ENCODE measurements around the gene VPS39. TPM values are rescaled to one million over a fixed set of nuclear protein-coding genes. Genes with fewer than 3 reads are reported as not detected.

The VPS39 gene
- total RNA-seq, 1 experiment from 2014 or later, result 27.6 TPM

DNA sequence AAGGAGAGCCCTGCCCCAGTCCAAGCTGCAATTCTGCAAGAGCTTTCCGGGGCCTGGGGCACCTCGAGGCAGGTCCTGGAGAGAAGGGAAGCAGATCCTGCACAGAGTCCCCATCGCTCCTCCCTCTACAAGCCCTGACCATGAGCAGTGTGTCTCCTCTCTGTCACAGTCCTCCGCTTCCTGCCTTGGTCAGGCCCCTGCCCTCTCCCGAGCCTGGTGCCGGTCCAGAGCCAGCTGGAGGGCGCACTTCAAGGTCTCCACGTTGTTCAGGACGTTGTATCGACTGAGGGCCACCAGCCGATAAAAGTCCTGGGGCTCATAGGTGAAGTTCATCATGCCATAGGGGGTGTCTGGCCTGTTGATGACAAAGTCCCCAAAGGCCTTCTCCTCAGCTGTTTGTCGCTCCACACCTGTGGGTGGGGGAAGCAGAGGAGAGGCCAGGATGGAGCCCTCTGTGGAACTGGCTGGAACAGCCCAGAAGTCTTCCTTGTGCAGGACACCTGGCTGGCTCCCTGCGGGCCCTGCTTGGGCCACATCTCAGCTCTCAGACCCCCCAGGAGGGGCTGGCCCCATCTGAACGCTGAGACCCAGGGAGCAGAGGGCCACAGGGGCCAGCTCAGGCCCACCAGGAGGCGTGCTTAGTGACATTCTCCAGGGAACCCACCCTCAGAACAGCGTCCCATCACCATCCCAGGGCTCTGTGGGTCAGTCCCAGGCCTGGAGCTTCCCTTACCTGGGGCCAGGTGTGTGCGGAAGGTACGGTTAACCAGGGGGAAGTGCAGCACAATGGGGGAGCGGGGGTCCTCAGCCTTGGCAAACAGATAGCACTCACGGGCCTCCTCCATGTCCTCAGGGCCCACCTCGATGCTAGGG, 66.1 kb downstream of the VPS39 start:
- no peaks in the 10 kb centered on the region for H3K4me1 ChIP-seq (replicated peaks)
- H3K36me3 ChIP-seq, result no peaks in the 10 kb centered on the region
- DNase-seq (ENCODE audit: low read depth in 1 of 2, low spot score in 2 of 2), result no peak
- no peaks in the 10 kb centered on the region for H3K9me3 ChIP-seq (replicated peaks)
- no peak overlapping the region for H3K4me3 ChIP-seq
- 0 out of 2 replicates have a peak, but pooled peaks cover 3% of the 10 kb centered on the region for H3K27me3 ChIP-seq (replicated peaks)
- H3K27ac ChIP-seq, result no peak overlapping the region

GRCh38 chr15:42141246-42141645, 66.9 kb downstream of the VPS39 start:
- Histone ChIP-seq H3K27me3 (replicated peaks) (0 out of 2 replicates have a peak, but pooled peaks cover 3% of the 10 kb centered on the region), H3K27ac (no peak overlapping the region), H3K4me3 (no peak overlapping the region), H3K9me3 (replicated peaks) (no peaks in the 10 kb centered on the region), H3K4me1 (replicated peaks) (no peaks in the 10 kb centered on the region), H3K36me3 (no peaks in the 10 kb centered on the region)
- DNase-seq (ENCODE audit: low read depth in 1 of 2, low spot score in 2 of 2), result no peak

GRCh38 chr15:42140383-42141070, 67.6 kb downstream of the VPS39 start:
- no peak overlapping the region for H3K27ac ChIP-seq
- no peaks in the 10 kb centered on the region for H3K36me3 ChIP-seq
- no peaks in the 10 kb centered on the region for H3K9me3 ChIP-seq (replicated peaks)
- no peak overlapping the region for H3K4me3 ChIP-seq
- no peaks in the 10 kb centered on the region for H3K4me1 ChIP-seq (replicated peaks)
- no peak for DNase-seq (ENCODE audit: low read depth in 1 of 2, low spot score in 2 of 2)
- H3K27me3 ChIP-seq (replicated peaks), result 0 out of 2 replicates have a peak, but pooled peaks cover 3% of the 10 kb centered on the region

DNA sequence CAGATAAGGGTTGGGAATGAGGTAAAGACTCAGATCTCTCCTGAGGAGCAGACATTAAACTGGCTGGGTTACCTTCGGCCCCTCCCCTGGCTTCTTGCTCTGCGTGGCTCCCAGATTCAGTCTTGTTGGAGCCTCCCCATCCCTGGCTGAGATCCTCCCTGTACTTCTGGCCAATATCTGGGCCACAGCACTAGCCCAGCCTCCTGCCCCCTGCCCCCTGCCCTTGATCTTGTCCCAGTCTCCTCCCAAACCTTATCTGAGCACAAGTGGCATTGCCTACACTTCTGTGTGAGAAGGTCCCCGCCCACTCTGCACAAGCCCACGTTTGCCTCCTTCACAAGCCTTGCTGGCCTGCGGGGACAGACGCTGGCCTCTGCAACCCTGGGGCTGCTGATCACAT, 68.5 kb downstream of the VPS39 start:
- H3K4me3 ChIP-seq, result no peak overlapping the region
- no peaks in the 10 kb centered on the region for H3K9me3 ChIP-seq (replicated peaks)
- H3K27me3 ChIP-seq (replicated peaks), result 0 out of 2 replicates have a peak, but pooled peaks cover 3% of the 10 kb centered on the region
- no peaks in the 10 kb centered on the region for H3K36me3 ChIP-seq
- no peak overlapping the region for H3K27ac ChIP-seq
- no peaks in the 10 kb centered on the region for H3K4me1 ChIP-seq (replicated peaks)
- DNase-seq (ENCODE audit: low read depth in 1 of 2, low spot score in 2 of 2), result no peak

- Histone ChIP-seq H3K9me3 (replicated peaks) (no peaks in the 10 kb centered on the region), H3K27ac (no peak overlapping the region)
- no peak for DNase-seq (ENCODE audit: low read depth in 1 of 2, low spot score in 2 of 2)
These were observed 69.1 kb downstream of the VPS39 start for GRCh38 chr15:42138968-42139386.

GRCh38 chr15:42138411-42138810, 69.7 kb downstream of the VPS39 start:
- H3K36me3 ChIP-seq, result no peaks in the 10 kb centered on the region
- no peak overlapping the region for H3K27ac ChIP-seq
- 0 out of 2 replicates have a peak, but pooled peaks cover 3% of the 10 kb centered on the region for H3K27me3 ChIP-seq (replicated peaks)
- H3K9me3 ChIP-seq (replicated peaks), result no peaks in the 10 kb centered on the region
- H3K4me3 ChIP-seq, result no peak overlapping the region
- H3K4me1 ChIP-seq (replicated peaks), result no peaks in the 10 kb centered on the region
- peak in 1 of 2 experiments; percentile 21 for DNase-seq (ENCODE audit: low read depth in 1 of 2, low spot score in 2 of 2)

More at GRCh38 chr15:42138968-42139386, 69.1 kb downstream of the VPS39 start:
- Histone ChIP-seq H3K27me3 (replicated peaks) (0 out of 2 replicates have a peak, but pooled peaks cover 3% of the 10 kb centered on the region), H3K36me3 (no peaks in the 10 kb centered on the region), H3K4me1 (replicated peaks) (no peaks in the 10 kb centered on the region), H3K4me3 (no peak overlapping the region)

DNA sequence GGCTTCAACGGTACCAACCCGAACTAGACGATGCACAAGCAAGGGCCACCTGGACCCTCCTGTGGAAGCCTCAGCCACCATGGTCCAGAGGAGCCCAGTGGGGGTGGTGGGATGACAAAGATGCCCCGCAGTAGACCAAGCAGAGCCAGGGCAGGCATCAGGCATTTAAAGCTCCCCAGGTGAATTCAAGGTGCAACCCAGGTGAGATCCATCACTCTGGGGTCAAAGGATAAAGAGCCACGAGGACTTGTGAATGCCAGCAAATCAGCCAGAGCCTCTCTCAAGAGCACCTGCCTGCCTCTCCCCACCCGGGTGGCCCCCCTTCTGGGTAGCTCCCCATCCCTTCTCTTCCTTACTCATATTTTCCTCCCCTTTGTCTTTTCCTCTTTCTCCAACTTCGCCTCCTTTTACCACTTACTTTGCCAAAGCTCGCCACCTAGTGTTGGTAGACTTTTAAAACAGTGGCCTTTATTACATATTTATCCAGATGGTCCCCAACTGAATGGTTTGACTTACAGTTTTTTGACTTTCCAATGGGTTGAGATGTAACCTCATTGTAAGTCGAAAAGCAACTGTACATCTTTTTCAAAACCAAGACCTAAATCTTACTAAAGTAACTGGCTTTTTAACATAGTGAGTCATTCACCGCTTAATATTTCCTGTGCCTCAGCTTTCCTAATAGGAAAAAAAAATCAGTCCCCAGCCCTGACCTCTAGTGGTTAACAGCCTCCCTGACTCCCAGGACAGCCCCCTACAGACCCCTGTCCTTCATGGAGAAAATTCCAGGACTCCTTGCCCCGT, 70.4 kb downstream of the VPS39 start:
- H3K27ac ChIP-seq, result no peak overlapping the region
- no peaks in the 10 kb centered on the region for H3K36me3 ChIP-seq
- no peak overlapping the region for H3K4me3 ChIP-seq
- H3K27me3 ChIP-seq (replicated peaks), result 0 out of 2 replicates have a peak, but pooled peaks cover 3% of the 10 kb centered on the region
- no peaks in the 10 kb centered on the region for H3K9me3 ChIP-seq (replicated peaks)
- H3K4me1 ChIP-seq (replicated peaks), result no peaks in the 10 kb centered on the region
- peak; percentile 42 to 48 for DNase-seq (ENCODE audit: low read depth in 1 of 2, low spot score in 2 of 2)

DNA sequence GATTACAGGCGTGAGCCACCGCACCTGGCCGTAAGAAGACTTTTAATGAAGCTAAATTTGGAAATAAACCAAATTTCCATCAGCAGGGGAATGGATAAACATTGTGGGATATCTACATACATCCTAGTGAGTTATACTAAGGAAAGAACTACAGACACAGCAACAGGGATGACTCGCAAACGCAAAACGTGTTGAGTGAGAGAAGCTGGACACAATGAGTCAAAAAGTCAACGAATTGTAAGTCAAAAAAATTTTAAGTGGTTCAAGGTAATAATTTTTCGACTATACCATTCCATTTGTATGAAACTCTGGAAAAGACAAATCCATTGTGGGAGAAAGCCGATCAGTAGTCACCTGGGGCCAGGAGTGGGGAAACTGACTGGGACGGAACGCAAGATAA, 71.6 kb downstream of the VPS39 start:
- peaks cover 6% of the 10 kb centered on the region for H3K4me1 ChIP-seq (replicated peaks)
- H3K4me3 ChIP-seq, result no peak overlapping the region
- no peak overlapping the region for H3K27ac ChIP-seq
- no peaks in the 10 kb centered on the region for H3K36me3 ChIP-seq
- 0 out of 2 replicates have a peak, but pooled peaks cover 3% of the 10 kb centered on the region for H3K27me3 ChIP-seq (replicated peaks)
- no peaks in the 10 kb centered on the region for H3K9me3 ChIP-seq (replicated peaks)
- DNase-seq (ENCODE audit: low read depth in 1 of 2, low spot score in 2 of 2), result no peak

DNA sequence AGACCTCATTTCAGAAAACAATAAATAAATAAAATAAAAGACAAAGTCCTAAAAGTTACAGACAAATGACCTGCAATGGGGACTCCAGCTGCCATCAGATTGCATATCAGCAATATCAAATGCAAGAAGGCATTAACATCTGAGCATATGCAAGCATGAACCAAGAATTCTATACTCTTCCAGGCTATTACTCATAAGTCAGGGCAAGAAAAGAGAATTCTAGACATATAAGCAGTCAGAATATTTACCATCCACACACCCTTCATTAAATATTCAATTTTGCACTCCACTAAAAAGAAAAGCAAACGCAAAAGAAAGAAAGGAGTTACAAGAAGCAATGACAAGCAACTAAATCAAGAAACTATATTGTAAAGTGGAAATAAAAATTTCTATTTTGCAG, 72.8 kb downstream of the VPS39 start:
- Histone ChIP-seq H3K27me3 (replicated peaks) (0 out of 2 replicates have a peak, but pooled peaks cover 3% of the 10 kb centered on the region), H3K9me3 (replicated peaks) (no peaks in the 10 kb centered on the region), H3K4me3 (no peak overlapping the region), H3K27ac (no peak overlapping the region), H3K36me3 (no peaks in the 10 kb centered on the region), H3K4me1 (replicated peaks) (peaks cover 6% of the 10 kb centered on the region)
- DNase-seq (ENCODE audit: low read depth in 1 of 2, low spot score in 2 of 2), result no peak

GRCh38 chr15:42134617-42135245, 73.4 kb downstream of the VPS39 start:
- Histone ChIP-seq H3K4me1 (replicated peaks) (peaks cover 6% of the 10 kb centered on the region), H3K27me3 (replicated peaks) (0 out of 2 replicates have a peak, but pooled peaks cover under 1% of the 10 kb centered on the region), H3K4me3 (no peak overlapping the region), H3K27ac (no peak overlapping the region), H3K9me3 (replicated peaks) (no peaks in the 10 kb centered on the region), H3K36me3 (no peaks in the 10 kb centered on the region)
- DNase-seq (ENCODE audit: low read depth in 1 of 2, low spot score in 2 of 2), result no peak

DNA sequence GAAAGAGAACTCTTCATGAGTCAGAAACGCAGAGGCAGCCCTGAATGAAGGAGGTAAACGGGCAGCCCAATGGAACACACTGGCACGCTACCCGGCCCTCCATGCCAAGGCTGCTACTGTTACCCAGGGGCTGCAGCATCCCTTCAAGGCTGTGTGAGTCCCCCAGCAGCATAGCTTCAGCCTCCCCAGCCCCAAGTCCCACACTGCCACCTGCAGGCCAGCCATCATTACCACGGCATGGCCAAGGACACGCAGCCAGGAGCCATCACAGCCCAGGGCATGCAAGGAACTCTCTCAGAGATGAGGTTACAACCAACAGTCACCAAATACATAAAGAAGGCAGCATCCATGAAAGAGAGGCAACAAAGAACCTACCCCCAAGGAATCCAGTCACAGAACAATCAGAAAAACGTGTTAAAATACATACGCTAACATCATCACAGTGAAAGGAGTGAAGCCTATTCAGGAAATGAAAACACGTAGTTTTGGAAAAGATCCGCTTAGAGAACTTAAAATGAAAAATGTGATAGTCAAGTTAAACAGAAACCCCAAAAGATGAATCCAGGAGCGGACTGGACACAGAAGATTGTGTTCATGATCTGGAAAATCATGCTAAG, 74.1 kb downstream of the VPS39 start:
- no peaks in the 10 kb centered on the region for H3K9me3 ChIP-seq (replicated peaks)
- H3K4me1 ChIP-seq (replicated peaks), result peaks cover 6% of the 10 kb centered on the region
- H3K27ac ChIP-seq, result no peak overlapping the region
- H3K4me3 ChIP-seq, result no peak overlapping the region
- DNase-seq (ENCODE audit: low read depth in 1 of 2, low spot score in 2 of 2), result peak; percentile 57 to 78
- H3K36me3 ChIP-seq, result no peaks in the 10 kb centered on the region
- H3K27me3 ChIP-seq (replicated peaks), result peaks cover 6% of the 10 kb centered on the region; the same call in 1 of the 2 replicates

- Histone ChIP-seq H3K27me3 (replicated peaks) (peaks cover 9% of the 10 kb centered on the region; the same call in 1 of the 2 replicates), H3K36me3 (no peaks in the 10 kb centered on the region), H3K27ac (no peak overlapping the region), H3K4me1 (replicated peaks) (peaks cover 6% of the 10 kb centered on the region), H3K9me3 (replicated peaks) (no peaks in the 10 kb centered on the region), H3K4me3 (no peak overlapping the region)
- no peak for DNase-seq (ENCODE audit: low read depth in 1 of 2, low spot score in 2 of 2)
These were observed 74.7 kb downstream of the VPS39 start for GRCh38 chr15:42133356-42133755.

Measured in SJSA1 (cell line).